SK-N-SH (cell line): Measurements from ENCODE around the gene PARD3B.

Experiments used
- EP300 ChIP-seq, 2 experiments: IDR thresholded peaks; 2 replicates each; pipeline versions ENCODE4 v1.4.0 to v1.6.1; 2012; ENCODE audit warnings: borderline replicate concordance in 1 of 2, low read depth in 1 of 2, low read length in 1 of 2
- MXI1 ChIP-seq: IDR thresholded peaks from 2 replicates; pipeline ENCODE4 v1.6.1; 2012; ENCODE audit warnings: mild to moderate bottlenecking, low read depth, low read length, improper control_type of control experiment
- TAF1 ChIP-seq: IDR thresholded peaks from 2 replicates; pipeline ENCODE4 v1.6.1; 2012; ENCODE audit warnings: low read depth, mild to moderate bottlenecking, low read length, moderate library complexity, borderline replicate concordance
- TF ChIP-seq, protein P1 (sequence below): fragments of 200-600 bp; sonication (generic); IDR thresholded peaks from 2 replicates; pipeline ENCODE4 v1.6.1; 2017; ENCODE audit warnings: antibody characterized with exemption, mild to moderate bottlenecking, moderate library complexity

DNA sequence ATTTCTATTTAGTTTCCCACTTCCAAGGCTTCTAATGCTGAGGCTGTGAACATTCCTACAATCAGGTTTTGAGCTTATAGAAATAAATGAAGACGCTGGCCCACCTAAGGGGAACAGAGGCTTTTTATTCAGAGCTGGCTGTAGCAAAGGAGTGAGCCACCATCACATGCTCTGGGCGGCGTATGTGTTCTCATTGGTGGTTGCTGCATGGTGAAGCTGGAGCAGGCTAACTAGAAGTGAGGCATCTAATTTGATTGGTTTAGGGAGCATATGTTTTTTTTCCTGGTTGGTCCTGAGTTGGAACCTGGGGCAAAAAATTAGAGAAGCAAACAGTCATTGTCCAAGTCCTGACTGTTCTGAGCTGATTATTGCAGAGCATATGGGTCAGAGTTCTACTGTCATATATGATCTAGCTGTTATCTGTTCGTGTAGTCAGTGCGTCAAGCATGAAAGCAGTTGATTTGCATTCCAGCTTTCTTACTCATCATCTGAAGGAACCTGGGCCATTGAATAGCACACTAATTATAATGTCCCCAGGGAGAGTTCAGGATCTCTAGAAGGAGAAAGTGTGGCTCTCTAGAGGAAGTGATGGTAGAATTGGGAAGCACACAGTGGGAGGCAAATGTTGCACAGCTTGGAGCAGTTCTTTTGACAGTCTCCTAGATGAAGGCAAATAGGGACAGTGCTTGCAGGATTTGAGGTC, 279.6 kb downstream of the PARD3B start:
- TF ChIP-seq, protein P1, sequence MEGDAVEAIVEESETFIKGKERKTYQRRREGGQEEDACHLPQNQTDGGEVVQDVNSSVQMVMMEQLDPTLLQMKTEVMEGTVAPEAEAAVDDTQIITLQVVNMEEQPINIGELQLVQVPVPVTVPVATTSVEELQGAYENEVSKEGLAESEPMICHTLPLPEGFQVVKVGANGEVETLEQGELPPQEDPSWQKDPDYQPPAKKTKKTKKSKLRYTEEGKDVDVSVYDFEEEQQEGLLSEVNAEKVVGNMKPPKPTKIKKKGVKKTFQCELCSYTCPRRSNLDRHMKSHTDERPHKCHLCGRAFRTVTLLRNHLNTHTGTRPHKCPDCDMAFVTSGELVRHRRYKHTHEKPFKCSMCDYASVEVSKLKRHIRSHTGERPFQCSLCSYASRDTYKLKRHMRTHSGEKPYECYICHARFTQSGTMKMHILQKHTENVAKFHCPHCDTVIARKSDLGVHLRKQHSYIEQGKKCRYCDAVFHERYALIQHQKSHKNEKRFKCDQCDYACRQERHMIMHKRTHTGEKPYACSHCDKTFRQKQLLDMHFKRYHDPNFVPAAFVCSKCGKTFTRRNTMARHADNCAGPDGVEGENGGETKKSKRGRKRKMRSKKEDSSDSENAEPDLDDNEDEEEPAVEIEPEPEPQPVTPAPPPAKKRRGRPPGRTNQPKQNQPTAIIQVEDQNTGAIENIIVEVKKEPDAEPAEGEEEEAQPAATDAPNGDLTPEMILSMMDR, result no peak
- TF ChIP-seq EP300 (IDR thresholded peaks at IDR 0.05; ENCODE audit: borderline replicate concordance in 1 of 2, low read depth in 1 of 2, low read length in 1 of 2) (no peak), MXI1 (no peak), TAF1 (no peak)
